Progenitor cell of endocrine pancreas (in vitro differentiated cells): ENCODE data around the gene HS6ST3. TPM values are rescaled to one million over a fixed set of nuclear protein-coding genes. Genes with fewer than 3 reads are reported as not detected.

Source experiments
- DNase-seq: peaks from one replicate; pipeline ENCODE4 v3.0.0; 2021; ENCODE audit warnings: low spot score; ENCODE audit not compliant: unreplicated experiment
- H3K27ac Mint-ChIP-seq: 2 replicates; pipeline ENCODE4 v1.8.0; 2021; ENCODE audit warnings: mild to moderate bottlenecking, moderate library complexity, mixed read lengths
- H3K27me3 Mint-ChIP-seq: 2 replicates; pipeline ENCODE4 v1.8.0; 2021; ENCODE audit warnings: mixed read lengths
- H3K36me3 Mint-ChIP-seq: 2 replicates; pipeline ENCODE4 v1.8.0; 2022; ENCODE audit warnings: mixed read lengths; ENCODE audit not compliant: insufficient read depth
- H3K4me1 Mint-ChIP-seq: 2 replicates; pipeline ENCODE4 v1.8.0; 2021; ENCODE audit warnings: low read depth, mixed read lengths
- H3K4me3 Mint-ChIP-seq: 2 replicates; pipeline ENCODE4 v1.8.0; 2021; ENCODE audit warnings: low read depth, mild to moderate bottlenecking, moderate library complexity, mixed read lengths
- H3K9me3 Mint-ChIP-seq: 2 replicates; pipeline ENCODE4 v1.8.0; 2021; ENCODE audit warnings: low read depth, mixed read lengths
- total RNA-seq: library from RNA; stranded (reverse); gene quantifications from 2 replicates; pipeline ENCODE4 v1.2.1, GENCODE V29; 2021
- TF ChIP-seq, protein P1 (sequence below): fragments of 200-600 bp; sonication (generic); IDR thresholded peaks from one replicate; pipeline ENCODE4 v1.5.0; 2021; ENCODE audit warnings: antibody characterized with exemption, mild to moderate bottlenecking; ENCODE audit not compliant: unreplicated experiment

The HS6ST3 gene
- total RNA-seq, 1 donor from 2014 or later, result 0.84 TPM

- peaks cover 35% of the 10 kb centered on the region for H3K27me3 Mint-ChIP-seq
- TF ChIP-seq, protein P1, sequence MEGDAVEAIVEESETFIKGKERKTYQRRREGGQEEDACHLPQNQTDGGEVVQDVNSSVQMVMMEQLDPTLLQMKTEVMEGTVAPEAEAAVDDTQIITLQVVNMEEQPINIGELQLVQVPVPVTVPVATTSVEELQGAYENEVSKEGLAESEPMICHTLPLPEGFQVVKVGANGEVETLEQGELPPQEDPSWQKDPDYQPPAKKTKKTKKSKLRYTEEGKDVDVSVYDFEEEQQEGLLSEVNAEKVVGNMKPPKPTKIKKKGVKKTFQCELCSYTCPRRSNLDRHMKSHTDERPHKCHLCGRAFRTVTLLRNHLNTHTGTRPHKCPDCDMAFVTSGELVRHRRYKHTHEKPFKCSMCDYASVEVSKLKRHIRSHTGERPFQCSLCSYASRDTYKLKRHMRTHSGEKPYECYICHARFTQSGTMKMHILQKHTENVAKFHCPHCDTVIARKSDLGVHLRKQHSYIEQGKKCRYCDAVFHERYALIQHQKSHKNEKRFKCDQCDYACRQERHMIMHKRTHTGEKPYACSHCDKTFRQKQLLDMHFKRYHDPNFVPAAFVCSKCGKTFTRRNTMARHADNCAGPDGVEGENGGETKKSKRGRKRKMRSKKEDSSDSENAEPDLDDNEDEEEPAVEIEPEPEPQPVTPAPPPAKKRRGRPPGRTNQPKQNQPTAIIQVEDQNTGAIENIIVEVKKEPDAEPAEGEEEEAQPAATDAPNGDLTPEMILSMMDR, result no peak
- H3K27ac Mint-ChIP-seq, result no peak overlapping the region
- no peak overlapping the region for H3K4me3 Mint-ChIP-seq
- H3K36me3 Mint-ChIP-seq, result peaks cover 2% of the 10 kb centered on the region
- H3K4me1 Mint-ChIP-seq, result peaks cover 27% of the 10 kb centered on the region
- no peak for DNase-seq
- H3K9me3 Mint-ChIP-seq, result no peaks in the 10 kb centered on the region
These were observed 754.7 kb downstream of the HS6ST3 start for GRCh38 chr13:96844616-96845015.

- Mint-ChIP-seq H3K4me1 (peaks cover 38% of the 10 kb centered on the region), H3K27ac (peak overlapping the region; percentile 6), H3K4me3 (peak overlapping the region; percentile 6), H3K27me3 (peaks cover 49% of the 10 kb centered on the region), H3K36me3 (no peaks in the 10 kb centered on the region), H3K9me3 (peaks cover 4% of the 10 kb centered on the region)
- TF ChIP-seq, protein P1, result no peak
- no peak for DNase-seq
These were observed 758.4 kb downstream of the HS6ST3 start for GRCh38 chr13:96848286-96848685.

DNA sequence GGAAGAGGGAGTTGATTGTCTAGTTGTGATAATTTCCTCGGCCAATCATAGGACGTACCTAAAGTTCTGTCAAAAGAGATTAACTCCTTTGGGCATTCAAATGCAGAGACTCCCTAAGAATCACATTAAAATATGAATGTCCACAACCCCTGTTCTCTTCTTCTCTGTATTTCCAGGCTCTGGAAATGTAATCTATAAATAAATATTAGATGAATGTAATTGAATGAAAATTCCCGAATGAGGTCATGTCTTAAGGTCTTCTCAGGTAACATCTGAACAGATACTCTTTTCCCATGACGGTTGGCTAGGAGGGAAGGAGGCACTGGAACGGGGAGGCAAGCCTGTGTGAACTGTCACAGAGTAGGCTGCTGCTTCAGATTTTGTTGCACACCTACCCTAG, 759.2 kb downstream of the HS6ST3 start:
- Mint-ChIP-seq H3K27me3 (peaks cover 57% of the 10 kb centered on the region), H3K27ac (no peak overlapping the region), H3K36me3 (peaks cover 1% of the 10 kb centered on the region), H3K4me1 (peaks cover 34% of the 10 kb centered on the region), H3K9me3 (peaks cover 12% of the 10 kb centered on the region), H3K4me3 (no peak overlapping the region)
- TF ChIP-seq, protein P1, result no peak
- no peak for DNase-seq

- Mint-ChIP-seq H3K4me1 (peaks cover 32% of the 10 kb centered on the region), H3K27ac (no peak overlapping the region), H3K9me3 (peaks cover 16% of the 10 kb centered on the region), H3K4me3 (no peak overlapping the region), H3K27me3 (peaks cover 56% of the 10 kb centered on the region), H3K36me3 (peaks cover 1% of the 10 kb centered on the region)
- no peak for DNase-seq
- TF ChIP-seq, protein P1, result no peak
These were observed 760.7 kb downstream of the HS6ST3 start for GRCh38 chr13:96850538-96851145.

DNA sequence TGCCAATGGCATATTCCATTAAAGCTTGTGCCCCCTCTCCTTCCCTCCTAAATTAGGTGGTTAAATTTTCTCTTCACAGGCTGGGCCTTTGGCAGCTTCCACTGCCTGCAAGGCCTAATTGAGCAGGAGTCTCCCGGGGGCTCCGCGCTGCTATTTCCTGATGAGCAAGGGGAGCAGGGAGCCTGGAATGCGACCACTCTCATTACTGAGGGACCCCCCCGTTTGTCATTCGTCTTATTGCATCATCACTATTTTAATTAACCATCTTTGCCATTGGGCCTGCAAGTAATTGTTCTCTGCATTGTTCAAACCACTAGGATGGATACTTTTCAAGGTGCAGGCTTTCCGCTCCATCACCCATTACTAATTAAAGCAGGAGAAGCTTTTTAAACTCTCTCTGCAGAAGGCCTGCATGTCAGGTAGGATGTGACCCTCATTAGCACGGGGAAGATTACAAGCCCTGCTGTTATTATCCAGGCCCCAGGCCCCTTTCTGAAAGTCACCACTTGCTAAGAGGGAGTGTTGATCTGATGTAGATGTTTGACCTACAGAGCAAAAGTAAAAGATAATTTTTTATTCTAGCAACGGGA, 762.0 kb downstream of the HS6ST3 start:
- Mint-ChIP-seq H3K4me3 (no peak overlapping the region), H3K9me3 (peaks cover 16% of the 10 kb centered on the region), H3K27me3 (peaks cover 51% of the 10 kb centered on the region), H3K36me3 (peaks cover 1% of the 10 kb centered on the region), H3K4me1 (peaks cover 27% of the 10 kb centered on the region), H3K27ac (no peak overlapping the region)
- TF ChIP-seq, protein P1, result no peak
- DNase-seq, result no peak
